Measurements from ENCODE around the gene P2RY2.
"Not testable (repeated sequence)": the region's sequence is repeated elsewhere in the genome, so short reads cannot be mapped to it uniquely, and the experiment has no call there.

P2RY2 gene

DNA sequence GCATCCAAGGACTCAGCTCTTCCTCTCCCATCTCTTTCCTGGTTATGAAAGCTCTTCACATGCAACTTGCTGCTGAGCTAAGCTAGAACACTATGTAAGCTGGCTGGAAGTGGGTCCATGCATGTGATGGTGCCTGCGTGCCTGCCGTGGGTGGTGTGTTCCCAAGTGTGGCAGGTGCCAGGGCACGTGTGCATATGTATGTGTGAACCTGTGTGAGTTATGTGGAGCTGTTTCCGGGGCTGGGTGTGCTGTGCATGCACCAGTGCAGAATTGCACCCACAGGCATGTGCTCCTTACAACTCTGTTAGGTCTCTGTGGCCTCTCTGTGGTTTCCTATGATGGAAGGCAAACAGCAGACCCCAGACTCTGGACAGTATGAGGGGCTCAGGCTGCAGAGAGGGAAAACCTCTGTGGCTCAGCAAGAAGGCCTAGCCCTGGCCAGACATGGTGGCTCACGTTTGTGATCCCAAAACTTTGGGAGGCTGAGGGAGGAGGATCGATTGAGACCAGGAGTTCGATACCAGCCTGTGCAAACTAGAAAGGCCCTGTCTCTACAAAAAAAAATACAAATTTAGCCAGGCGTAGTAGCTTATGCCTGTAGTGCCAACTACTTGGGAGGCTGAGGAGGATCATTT lies 49.9 kb downstream of the P2RY2 start:
- no peak overlapping the region for H3K27ac ChIP-seq (ENCODE audit: insufficient read depth, low read depth, low read length, poor library complexity, severe bottlenecking)
- H3K4me1 ChIP-seq (ENCODE audit: control insufficient read depth, insufficient read depth, low read length), result peaks cover 5% of the 10 kb centered on the region
- no peaks in the 10 kb centered on the region for H3K9me3 ChIP-seq (ENCODE audit: control insufficient read depth, low read length)
- 93 to 96% methylated on average over 8 of the region's 8 CpGs for WGBS, 2 experiments
- H3K27me3 ChIP-seq (ENCODE audit: control insufficient read depth, insufficient read depth, low read length, poor library complexity, severe bottlenecking), result peaks cover 11% of the 10 kb centered on the region
- no peak overlapping the region for H3K4me3 ChIP-seq (ENCODE audit: insufficient read depth, low read depth, low read length)
- no peaks in the 10 kb centered on the region for H3K36me3 ChIP-seq (ENCODE audit: control insufficient read depth, insufficient read depth, low read length)

DNA sequence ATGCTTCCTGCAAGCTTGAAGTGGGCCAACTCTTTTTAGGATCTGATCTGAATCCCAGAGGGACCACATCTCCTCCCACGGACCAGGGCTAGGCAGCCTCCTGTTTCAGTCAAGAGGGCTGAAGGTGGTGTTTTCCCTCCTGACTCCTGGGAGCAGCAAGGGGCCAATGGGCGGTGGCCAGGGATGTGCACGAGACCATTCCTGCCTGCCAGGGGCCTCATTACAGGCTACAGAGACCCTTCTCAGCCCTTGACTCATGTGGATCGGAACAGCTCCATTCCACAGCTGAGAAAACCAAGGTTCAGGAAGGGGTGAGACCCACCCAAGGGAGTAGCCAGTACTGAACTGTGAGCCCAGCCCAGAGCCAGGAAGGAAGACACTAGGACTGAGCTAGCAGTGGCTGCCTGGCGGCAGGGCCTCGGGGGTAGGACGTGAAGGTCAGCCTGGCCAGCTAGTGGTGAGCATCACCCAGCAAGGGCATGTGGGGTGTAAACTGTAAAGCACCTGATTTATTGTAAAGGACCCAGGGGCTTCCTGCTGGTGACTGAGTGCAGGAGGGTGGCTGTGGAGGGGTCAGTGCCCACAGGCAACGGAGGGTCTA lies 50.7 kb downstream of the P2RY2 start:
- no peaks in the 10 kb centered on the region for H3K36me3 ChIP-seq (ENCODE audit: control insufficient read depth, insufficient read depth, low read length)
- H3K9me3 ChIP-seq (ENCODE audit: control insufficient read depth, low read length), result no peaks in the 10 kb centered on the region
- WGBS, 2 experiments, result 90 to 93% methylated on average over 8 of the region's 8 CpGs

DNA sequence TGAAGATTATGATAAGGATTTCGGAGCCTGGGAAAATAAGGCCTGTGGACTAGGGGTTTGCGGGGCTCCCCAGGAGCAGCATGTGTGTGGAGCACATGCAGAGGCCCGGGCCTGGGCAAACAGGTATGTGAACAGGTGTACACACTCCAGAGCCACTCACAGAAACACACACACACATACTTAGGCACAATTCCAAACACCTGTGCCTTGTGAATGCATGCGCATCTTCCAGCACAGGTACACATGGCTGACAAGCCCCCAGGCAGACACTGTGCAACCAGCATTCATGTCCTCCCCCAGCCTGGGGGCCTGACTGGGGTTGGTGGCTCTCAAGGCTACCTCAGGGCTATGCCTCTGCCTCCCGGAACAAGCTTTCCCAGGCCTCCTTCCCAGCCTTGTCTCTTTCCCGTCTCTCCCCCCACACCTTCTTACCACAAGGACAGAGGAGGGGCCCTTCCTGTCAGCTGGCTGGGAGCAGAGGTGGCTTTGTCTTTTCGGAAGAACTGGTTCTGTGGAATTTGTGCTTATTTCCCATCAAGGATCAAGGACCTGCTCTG lies 51.5 kb downstream of the P2RY2 start:
- Histone ChIP-seq H3K36me3 (ENCODE audit: control insufficient read depth, insufficient read depth, low read length) (no peaks in the 10 kb centered on the region), H3K27ac (ENCODE audit: insufficient read depth, low read depth, low read length, poor library complexity, severe bottlenecking) (no peak overlapping the region), H3K9me3 (ENCODE audit: control insufficient read depth, low read length) (no peaks in the 10 kb centered on the region), H3K4me1 (ENCODE audit: control insufficient read depth, insufficient read depth, low read length) (peaks cover 5% of the 10 kb centered on the region), H3K4me3 (ENCODE audit: insufficient read depth, low read depth, low read length) (no peak overlapping the region), H3K27me3 (ENCODE audit: control insufficient read depth, insufficient read depth, low read length, poor library complexity, severe bottlenecking) (peaks cover 5% of the 10 kb centered on the region)
- WGBS, 2 experiments, result 82 to 88% methylated on average over 7 of the region's 7 CpGs

More for the DNA sequence above, 50.7 kb downstream of the P2RY2 start:
- peaks cover 11% of the 10 kb centered on the region for H3K27me3 ChIP-seq (ENCODE audit: control insufficient read depth, insufficient read depth, low read length, poor library complexity, severe bottlenecking)
- H3K27ac ChIP-seq (ENCODE audit: insufficient read depth, low read depth, low read length, poor library complexity, severe bottlenecking), result no peak overlapping the region
- peaks cover 5% of the 10 kb centered on the region for H3K4me1 ChIP-seq (ENCODE audit: control insufficient read depth, insufficient read depth, low read length)
- H3K4me3 ChIP-seq (ENCODE audit: insufficient read depth, low read depth, low read length), result no peak overlapping the region

DNA sequence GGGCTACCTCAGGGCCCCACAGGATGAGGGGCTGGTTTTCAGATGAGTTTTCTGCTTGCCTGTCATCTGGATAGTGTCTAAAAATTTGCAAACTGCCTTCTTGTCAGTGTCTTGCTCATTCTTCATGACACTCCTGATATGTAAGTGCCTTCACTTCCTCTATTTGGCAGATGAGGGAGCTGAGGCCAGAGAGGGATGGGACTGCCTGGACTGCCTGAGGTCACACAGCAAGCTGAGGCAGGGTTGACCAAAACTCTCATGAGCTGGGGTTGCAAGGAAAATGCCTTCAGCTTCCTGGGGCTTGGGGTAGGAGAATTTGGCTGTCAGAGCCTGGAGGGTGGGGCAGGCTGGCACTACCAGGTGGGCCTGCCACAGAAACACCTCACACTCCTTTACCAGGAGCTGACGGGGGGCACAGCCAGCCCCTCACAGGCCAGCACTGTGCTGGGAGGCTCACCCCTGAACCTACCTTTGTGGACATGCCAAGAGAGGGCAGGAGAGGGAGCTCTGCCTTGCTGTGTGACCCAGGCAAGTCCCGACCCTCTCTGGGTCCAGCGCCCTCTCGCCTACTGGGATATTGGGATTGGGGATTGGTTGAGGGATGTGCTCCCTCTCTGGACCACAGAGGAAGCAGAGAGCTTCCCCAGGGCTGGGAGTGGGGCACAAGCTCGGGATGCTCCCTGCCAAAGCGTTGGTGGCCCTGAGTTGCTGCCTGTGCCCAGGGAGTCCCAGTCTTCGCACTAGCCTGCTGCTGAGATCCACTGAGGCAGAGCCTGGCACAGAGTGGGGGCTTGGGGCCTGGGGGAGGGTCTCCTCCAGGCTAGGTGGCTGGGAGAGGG lies 52.2 kb downstream of the P2RY2 start:
- no peak overlapping the region for H3K27ac ChIP-seq (ENCODE audit: insufficient read depth, low read depth, low read length, poor library complexity, severe bottlenecking)
- 88 to 92% methylated on average over 7 of the region's 7 CpGs for WGBS, 2 experiments

DNA sequence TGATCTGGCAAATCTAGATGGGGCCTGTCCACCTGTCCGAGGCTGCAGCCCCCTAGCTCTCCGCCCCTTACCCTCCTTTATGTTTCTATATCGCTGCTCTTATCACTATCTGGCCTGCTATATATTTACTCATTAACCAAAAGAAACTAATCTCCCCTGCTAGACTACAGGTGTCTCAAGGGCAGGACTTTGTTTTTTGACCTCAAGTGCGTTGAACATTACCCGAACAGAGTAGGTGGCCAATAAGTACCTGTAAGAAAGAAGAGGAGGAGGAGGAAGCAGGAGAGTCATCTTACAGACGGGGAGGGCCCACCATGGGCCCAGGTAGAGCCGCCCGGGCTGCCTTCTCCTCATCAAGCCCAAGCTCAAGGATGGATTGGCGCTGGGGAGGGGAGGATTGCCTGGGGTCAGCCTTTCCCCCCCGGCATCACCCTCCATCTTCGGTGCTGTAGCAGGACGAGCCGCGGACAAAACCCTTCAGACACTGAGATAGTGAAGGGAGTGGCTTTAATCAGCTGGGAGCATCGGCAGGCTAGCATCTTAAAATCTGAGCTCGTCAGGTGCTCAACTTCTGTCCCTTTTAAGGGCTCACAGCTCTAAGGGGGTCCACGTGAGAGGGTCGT lies 52.9 kb downstream of the P2RY2 start:
- no peaks in the 10 kb centered on the region for H3K9me3 ChIP-seq (ENCODE audit: control insufficient read depth, low read length)
- H3K27me3 ChIP-seq (ENCODE audit: control insufficient read depth, insufficient read depth, low read length, poor library complexity, severe bottlenecking), result no peaks in the 10 kb centered on the region
- peaks cover 5% of the 10 kb centered on the region for H3K4me1 ChIP-seq (ENCODE audit: control insufficient read depth, insufficient read depth, low read length)
- no peak overlapping the region for H3K4me3 ChIP-seq (ENCODE audit: insufficient read depth, low read depth, low read length)
- H3K36me3 ChIP-seq (ENCODE audit: control insufficient read depth, insufficient read depth, low read length), result no peaks in the 10 kb centered on the region
- 89 to 91% methylated on average over 18 of the region's 18 CpGs for WGBS, 2 experiments
- no peak overlapping the region for H3K27ac ChIP-seq (ENCODE audit: insufficient read depth, low read depth, low read length, poor library complexity, severe bottlenecking)

More for the DNA sequence above, 52.2 kb downstream of the P2RY2 start:
- Histone ChIP-seq H3K4me1 (ENCODE audit: control insufficient read depth, insufficient read depth, low read length) (peaks cover 5% of the 10 kb centered on the region), H3K27me3 (ENCODE audit: control insufficient read depth, insufficient read depth, low read length, poor library complexity, severe bottlenecking) (no peaks in the 10 kb centered on the region), H3K36me3 (ENCODE audit: control insufficient read depth, insufficient read depth, low read length) (no peaks in the 10 kb centered on the region), H3K9me3 (ENCODE audit: control insufficient read depth, low read length) (no peaks in the 10 kb centered on the region), H3K4me3 (ENCODE audit: insufficient read depth, low read depth, low read length) (no peak overlapping the region)

DNA sequence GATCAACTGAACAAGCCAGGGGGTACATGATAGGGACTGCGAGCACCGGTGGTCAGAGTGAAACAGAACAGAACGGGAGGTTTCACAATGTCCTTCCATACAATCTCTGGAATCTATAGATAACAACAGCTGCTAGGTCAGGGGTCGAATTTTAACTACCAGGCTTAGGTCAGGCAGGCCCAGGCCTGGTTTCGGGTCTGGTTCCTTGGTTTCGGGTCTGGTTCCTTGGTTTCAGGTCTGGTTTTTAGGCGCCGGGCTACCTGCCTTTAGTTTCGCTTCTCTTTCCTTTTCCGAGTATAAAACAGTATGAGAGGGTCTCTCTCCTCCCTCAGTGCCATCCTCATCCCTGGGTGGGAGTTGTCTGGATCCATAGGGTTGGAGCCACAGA lies 53.4 kb downstream of the P2RY2 start:
- not testable (repeated sequence) for H3K4me3 ChIP-seq (ENCODE audit: insufficient read depth, low read depth, low read length); H3K9me3 ChIP-seq (ENCODE audit: control insufficient read depth, low read length); H3K27ac ChIP-seq (ENCODE audit: insufficient read depth, low read depth, low read length, poor library complexity, severe bottlenecking); H3K4me1 ChIP-seq (ENCODE audit: control insufficient read depth, insufficient read depth, low read length); H3K27me3 ChIP-seq (ENCODE audit: control insufficient read depth, insufficient read depth, low read length, poor library complexity, severe bottlenecking); H3K36me3 ChIP-seq (ENCODE audit: control insufficient read depth, insufficient read depth, low read length)
- WGBS, 2 experiments, result 92 to 93% methylated on average over 10 of the region's 10 CpGs

DNA sequence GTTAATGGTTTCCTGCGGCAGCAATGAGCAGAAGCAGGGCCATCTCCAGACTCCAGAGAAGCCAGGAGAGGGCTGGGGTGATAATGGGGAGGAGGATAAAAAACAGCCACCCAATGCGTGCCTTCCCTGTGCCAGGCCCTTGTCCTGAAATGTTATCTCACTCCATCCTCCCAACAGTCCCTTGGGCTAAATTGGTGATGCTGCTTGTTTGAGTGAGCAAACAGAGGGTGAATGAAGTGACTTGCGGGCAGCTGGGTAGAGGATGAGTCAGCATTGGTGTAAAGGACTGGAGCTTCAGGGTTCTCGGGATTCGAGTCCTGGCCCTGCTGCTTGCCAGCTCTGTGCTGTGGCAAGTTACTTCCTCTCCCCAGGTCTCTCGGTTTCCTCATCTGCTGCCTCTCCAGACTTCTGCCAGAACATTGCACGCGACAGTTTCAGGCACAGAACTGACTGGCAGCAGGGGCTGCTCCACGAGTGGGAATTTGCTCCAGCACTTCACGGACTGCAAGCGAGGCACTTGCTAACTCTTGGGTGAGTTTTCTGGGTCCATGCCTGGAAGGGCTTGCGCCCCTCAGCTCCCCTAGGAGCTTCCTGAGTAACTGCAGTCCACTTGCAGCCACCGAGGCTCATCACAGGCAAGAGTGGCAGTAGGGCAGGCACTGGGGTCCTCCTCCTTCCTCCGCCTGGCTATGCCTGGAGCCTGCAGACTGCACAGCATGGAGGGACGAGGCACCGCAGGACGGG lies 54.0 kb downstream of the P2RY2 start, which contains the start of gene P2RY6:
Gene P2RY6 (plus strand): TSS at position 403 of the 744 bp plus-strand sequence. CDS start 24,181 bp downstream, outside the sequence.
- H3K9me3 ChIP-seq (ENCODE audit: control insufficient read depth, low read length), result no peaks in the 10 kb centered on the region
- H3K27me3 ChIP-seq (ENCODE audit: control insufficient read depth, insufficient read depth, low read length, poor library complexity, severe bottlenecking), result no peaks in the 10 kb centered on the region
- no peak within 1 kb of the TSS for H3K4me3 ChIP-seq (ENCODE audit: insufficient read depth, low read depth, low read length)
- no peaks in the 10 kb centered on the region for H3K4me1 ChIP-seq (ENCODE audit: control insufficient read depth, insufficient read depth, low read length)
- WGBS, 2 experiments, result 89 to 90% methylated on average over 17 of the region's 17 CpGs
- H3K27ac ChIP-seq (ENCODE audit: insufficient read depth, low read depth, low read length, poor library complexity, severe bottlenecking), result no peak within 1 kb of the TSS
- no peaks in the 10 kb centered on the region for H3K36me3 ChIP-seq (ENCODE audit: control insufficient read depth, insufficient read depth, low read length)

DNA sequence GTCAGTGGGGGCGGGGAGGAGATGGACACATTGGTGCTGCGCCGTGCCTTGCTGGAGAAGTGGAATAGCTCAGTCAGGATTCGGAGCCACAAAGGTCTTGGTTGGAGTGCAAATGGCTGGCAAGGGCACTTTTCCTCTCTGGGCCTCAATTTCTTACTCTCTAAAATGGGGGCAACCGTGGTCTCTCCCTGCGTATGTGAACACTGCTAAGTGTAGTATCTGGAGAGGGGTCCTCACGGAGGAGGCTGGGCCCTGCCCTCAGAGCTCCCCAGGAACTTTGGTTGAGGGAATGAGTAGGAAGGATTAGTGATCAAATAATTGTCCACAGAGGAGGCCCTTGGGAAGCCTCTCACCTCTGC lies 54.6 kb downstream of the P2RY2 start:
- Histone ChIP-seq H3K27ac (ENCODE audit: insufficient read depth, low read depth, low read length, poor library complexity, severe bottlenecking) (no peak overlapping the region), H3K9me3 (ENCODE audit: control insufficient read depth, low read length) (no peaks in the 10 kb centered on the region), H3K27me3 (ENCODE audit: control insufficient read depth, insufficient read depth, low read length, poor library complexity, severe bottlenecking) (no peaks in the 10 kb centered on the region), H3K4me3 (ENCODE audit: insufficient read depth, low read depth, low read length) (no peak overlapping the region), H3K36me3 (ENCODE audit: control insufficient read depth, insufficient read depth, low read length) (no peaks in the 10 kb centered on the region), H3K4me1 (ENCODE audit: control insufficient read depth, insufficient read depth, low read length) (no peaks in the 10 kb centered on the region)
- WGBS, 2 experiments, result 94% methylated on average over 7 of the region's 7 CpGs

DNA sequence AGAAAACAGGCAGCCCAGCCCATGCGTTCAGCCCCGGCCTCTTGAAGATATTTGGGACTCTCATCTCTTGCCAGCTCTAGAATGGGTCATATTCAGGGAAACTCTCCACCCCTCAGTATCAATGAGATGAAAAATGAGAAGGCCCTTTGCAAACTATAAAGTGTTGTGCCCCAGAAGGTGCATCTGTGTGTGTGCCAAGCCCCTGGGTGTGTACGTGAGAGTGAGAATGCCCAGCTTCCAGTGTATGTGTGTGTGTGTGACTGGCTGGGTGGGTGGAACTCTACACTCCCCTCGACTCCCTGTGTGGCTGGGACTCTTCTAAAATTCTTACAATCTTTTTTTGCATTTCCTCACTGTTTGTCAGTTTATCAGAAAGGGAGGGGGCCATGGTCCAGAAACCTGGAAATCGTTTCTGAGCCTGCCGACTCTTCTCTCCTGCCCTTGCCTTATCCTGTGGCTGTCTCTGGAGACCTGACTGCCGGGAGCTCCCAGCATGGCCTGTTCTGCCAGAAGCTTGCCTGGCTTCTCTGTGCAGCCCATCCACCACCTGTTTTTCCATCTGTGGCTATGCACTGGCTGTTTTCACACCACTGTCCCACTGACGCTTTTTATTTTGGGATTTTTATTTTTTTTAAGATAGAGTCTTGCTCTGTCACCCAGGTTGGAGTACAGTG lies 55.3 kb downstream of the P2RY2 start:
- H3K4me1 ChIP-seq (ENCODE audit: control insufficient read depth, insufficient read depth, low read length), result no peaks in the 10 kb centered on the region
- 89 to 91% methylated on average over 8 of the region's 8 CpGs for WGBS, 2 experiments
- no peaks in the 10 kb centered on the region for H3K27me3 ChIP-seq (ENCODE audit: control insufficient read depth, insufficient read depth, low read length, poor library complexity, severe bottlenecking)
- H3K9me3 ChIP-seq (ENCODE audit: control insufficient read depth, low read length), result no peaks in the 10 kb centered on the region
- no peak overlapping the region for H3K4me3 ChIP-seq (ENCODE audit: insufficient read depth, low read depth, low read length)
- no peaks in the 10 kb centered on the region for H3K36me3 ChIP-seq (ENCODE audit: control insufficient read depth, insufficient read depth, low read length)
- H3K27ac ChIP-seq (ENCODE audit: insufficient read depth, low read depth, low read length, poor library complexity, severe bottlenecking), result no peak overlapping the region

Measured in ectodermal cell (in vitro differentiated cells).